ENCODE measurements around the gene KBTBD8. TPM values are rescaled to one million over a fixed set of nuclear protein-coding genes. Genes with fewer than 3 reads are reported as not detected.

KBTBD8 gene
- total and polyA plus RNA-seq, 7 donors = 0.55 to 4.0 (median 1.4) TPM

- Histone ChIP-seq H3K27ac (no peak overlapping the region), H3K9me3 (no peaks in the 10 kb centered on the region), H3K27me3 (no peaks in the 10 kb centered on the region), H3K4me3 (no peak overlapping the region), H3K4me1 (peaks cover 0 to 9% (median 0%) of the 10 kb centered on the region in 4 donors), H3K36me3 (no peaks in the 10 kb centered on the region)
- WGBS, 2 donors = 75 to 87% methylated on average over 5 of the region's 5 CpGs
- TF ChIP-seq POLR2A (IDR thresholded peaks at IDR 0.05) (no peak), CTCF (IDR thresholded peaks at IDR 0.05) (no peak), EP300 (IDR thresholded peaks at IDR 0.05) (no peak), POLR2AphosphoS5 (IDR thresholded peaks at IDR 0.05) (no peak)
- no peak for DNase-seq
- intact Hi-C loops (cut with DNase I) = no loop called here
Measured at GRCh38 chr3:67045711-67046465, 47.8 kb downstream of the KBTBD8 start.

GRCh38 chr3:67047051-67047450 lies 48.9 kb downstream of the KBTBD8 start:
- H3K9me3 ChIP-seq = no peaks in the 10 kb centered on the region
- WGBS, 2 donors = 79 to 81% methylated on average over 2 of the region's 2 CpGs
- peaks cover 0 to 9% (median 0%) of the 10 kb centered on the region in 4 donors for H3K4me1 ChIP-seq
- no peaks in the 10 kb centered on the region for H3K27me3 ChIP-seq
- no peak for TF ChIP-seq EP300 (IDR thresholded peaks at IDR 0.05)
- no peak for TF ChIP-seq POLR2A (IDR thresholded peaks at IDR 0.05)
- TF ChIP-seq CTCF (IDR thresholded peaks at IDR 0.05) = no peak
- no peak for TF ChIP-seq POLR2AphosphoS5 (IDR thresholded peaks at IDR 0.05)
- intact Hi-C loops (cut with DNase I) = no loop called here
- no peak overlapping the region for H3K4me3 ChIP-seq
- H3K36me3 ChIP-seq = no peaks in the 10 kb centered on the region
- no peak overlapping the region for H3K27ac ChIP-seq
- no peak for DNase-seq

- intact Hi-C loops (cut with DNase I) = no loop called here
- TF ChIP-seq POLR2AphosphoS5 (IDR thresholded peaks at IDR 0.05) (no peak), EP300 (IDR thresholded peaks at IDR 0.05) (no peak), CTCF (IDR thresholded peaks at IDR 0.05) (no peak), POLR2A (IDR thresholded peaks at IDR 0.05) (no peak)
- no peaks in the 10 kb centered on the region for H3K27me3 ChIP-seq
- H3K4me1 ChIP-seq = peaks cover 0 to 9% (median 0%) of the 10 kb centered on the region in 4 donors
- H3K9me3 ChIP-seq = no peaks in the 10 kb centered on the region
- no peaks in the 10 kb centered on the region for H3K36me3 ChIP-seq
- H3K4me3 ChIP-seq = no peak overlapping the region
- WGBS, 2 donors = 65 to 82% methylated on average over 2 of the region's 2 CpGs
- no peak overlapping the region for H3K27ac ChIP-seq
- no peak for DNase-seq
Measured at GRCh38 chr3:67048067-67048714, 50.1 kb downstream of the KBTBD8 start.

- intact Hi-C loops (cut with DNase I) = no loop called here
- WGBS, 2 donors = 65 to 82% methylated on average over 3 of the region's 3 CpGs
- no peak for TF ChIP-seq CTCF (IDR thresholded peaks at IDR 0.05)
- no peak for TF ChIP-seq EP300 (IDR thresholded peaks at IDR 0.05)
- no peak for TF ChIP-seq POLR2AphosphoS5 (IDR thresholded peaks at IDR 0.05)
- no peak for TF ChIP-seq POLR2A (IDR thresholded peaks at IDR 0.05)
Measured at GRCh38 chr3:67048715-67049074, 50.6 kb downstream of the KBTBD8 start.

More at GRCh38 chr3:67048715-67049074, 50.6 kb downstream of the KBTBD8 start:
- Histone ChIP-seq H3K4me1 (peaks cover 0 to 9% (median 0%) of the 10 kb centered on the region in 4 donors), H3K27ac (no peak overlapping the region), H3K27me3 (no peaks in the 10 kb centered on the region), H3K4me3 (no peak overlapping the region), H3K9me3 (no peaks in the 10 kb centered on the region), H3K36me3 (no peaks in the 10 kb centered on the region)
- DNase-seq = no peak

Data from sigmoid colon (tissue), 7 donors.